HG03565 (cell line): ENCODE results near the gene HCK.
"Not testable (repeated sequence)": the region's sequence is repeated elsewhere in the genome, so short reads cannot be mapped to it uniquely, and the experiment has no call there.

Experiments
- ATAC-seq: cut with Tn5 transposase; IDR thresholded peaks from one replicate; pipeline ENCODE4 v1.9.1; 2021; ENCODE audit warnings: mild to moderate bottlenecking, moderate library complexity; ENCODE audit not compliant: unreplicated experiment

Gene HCK

GRCh38 chr20:32089637-32090362, 37.8 kb downstream of the HCK start:
- no peak for ATAC-seq

GRCh38 chr20:32091888-32092346, 39.9 kb downstream of the HCK start:
- ATAC-seq, result no peak

- no peak for ATAC-seq
Observed at GRCh38 chr20:32098786-32099185, 46.7 kb downstream of the HCK start.

- no peak for ATAC-seq
Observed at GRCh38 chr20:32108814-32109391, 56.9 kb downstream of the HCK start.

- peak; percentile 63 for ATAC-seq
Observed at GRCh38 chr20:32109392-32110172, 57.5 kb downstream of the HCK start, which contains the start of gene TM9SF4. TM9SF4 (plus strand) TSS chr20:32109714; CDS start chr20:32109741, 27 bp downstream.

GRCh38 chr20:32110173-32110704, 58.2 kb downstream of the HCK start:
- no peak for ATAC-seq

- no peak for ATAC-seq
Observed at GRCh38 chr20:32110727-32111126, 58.7 kb downstream of the HCK start.

- no peak for ATAC-seq
Observed at GRCh38 chr20:32111156-32111686, 59.2 kb downstream of the HCK start.

- no peak for ATAC-seq
Observed at GRCh38 chr20:32111753-32112152, 59.7 kb downstream of the HCK start.

- ATAC-seq, result no peak
Observed at GRCh38 chr20:32112841-32113240, 60.8 kb downstream of the HCK start.

- ATAC-seq, result no peak
Observed at GRCh38 chr20:32113591-32114260, 61.7 kb downstream of the HCK start.

GRCh38 chr20:32114305-32114960, 62.4 kb downstream of the HCK start:
- no peak for ATAC-seq

GRCh38 chr20:32115211-32115767, 63.2 kb downstream of the HCK start:
- ATAC-seq, result no peak

- no peak for ATAC-seq
Observed at GRCh38 chr20:32116079-32116521, 64.1 kb downstream of the HCK start.

GRCh38 chr20:32116796-32117195, 64.8 kb downstream of the HCK start:
- ATAC-seq, result not testable (repeated sequence)

GRCh38 chr20:32118427-32118826, 66.4 kb downstream of the HCK start:
- not testable (repeated sequence) for ATAC-seq

- ATAC-seq, result no peak
Observed at GRCh38 chr20:32119734-32120133, 67.7 kb downstream of the HCK start.

- ATAC-seq, result not testable (repeated sequence)
Observed at GRCh38 chr20:32121908-32122307, 69.9 kb downstream of the HCK start.

GRCh38 chr20:32123088-32123487, 71.0 kb downstream of the HCK start:
- ATAC-seq, result no peak
